UCSD-AML1 (cell line): ENCODE measurements around the gene SH2B3.

Source experiments
- DNase-seq: peaks from one replicate; lab custom pipeline; 2025; ENCODE audit not compliant: unreplicated experiment; lab: John Stamatoyannopoulos, UW

Gene SH2B3

GRCh38 chr12:111408686-111409402 lies 3.1 kb downstream of the SH2B3 start:
- DNase-seq = no peak

- peak; percentile 67 for DNase-seq
These were observed 3.7 kb downstream of the SH2B3 start for GRCh38 chr12:111409403-111409779.

GRCh38 chr12:111409780-111410430 lies 4.2 kb downstream of the SH2B3 start:
- peak; percentile 90 for DNase-seq

DNA sequence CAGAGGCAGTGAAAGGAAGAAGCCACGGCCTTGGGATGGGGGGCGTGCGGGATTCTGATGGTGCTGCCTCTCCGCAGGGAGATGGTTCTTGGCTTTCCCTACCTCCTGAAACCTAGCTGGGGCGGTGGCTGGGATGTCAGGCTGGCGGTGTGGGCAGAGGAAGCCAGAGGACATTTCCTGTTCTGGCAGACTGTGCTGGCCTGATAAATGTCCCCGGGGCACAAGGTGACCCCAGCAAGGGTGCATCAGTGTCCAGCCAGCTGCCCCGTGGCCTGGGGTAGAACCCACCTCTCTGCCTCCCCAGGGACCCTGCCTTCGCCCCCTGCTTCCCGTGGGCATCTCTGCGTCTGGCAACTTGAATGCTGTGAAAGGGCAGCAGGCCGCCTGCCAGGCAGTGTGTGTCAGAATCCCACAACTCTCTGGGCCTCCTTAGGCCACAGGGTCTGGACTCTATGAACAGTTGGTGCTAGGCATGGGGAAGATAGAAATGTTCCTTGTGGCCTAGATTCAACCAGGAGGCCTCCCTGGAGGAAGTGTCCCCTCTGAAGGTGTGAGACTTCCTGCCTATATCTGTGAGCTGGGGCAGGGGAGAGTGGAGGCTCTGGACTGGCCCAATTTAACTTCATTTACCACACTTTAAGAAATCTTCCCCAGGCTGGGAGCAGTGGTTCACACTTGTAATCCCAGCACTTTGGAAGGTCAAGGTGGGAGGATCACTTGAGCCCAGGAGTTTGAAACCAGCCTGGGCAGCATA lies 4.9 kb downstream of the SH2B3 start:
- DNase-seq = no peak

DNA sequence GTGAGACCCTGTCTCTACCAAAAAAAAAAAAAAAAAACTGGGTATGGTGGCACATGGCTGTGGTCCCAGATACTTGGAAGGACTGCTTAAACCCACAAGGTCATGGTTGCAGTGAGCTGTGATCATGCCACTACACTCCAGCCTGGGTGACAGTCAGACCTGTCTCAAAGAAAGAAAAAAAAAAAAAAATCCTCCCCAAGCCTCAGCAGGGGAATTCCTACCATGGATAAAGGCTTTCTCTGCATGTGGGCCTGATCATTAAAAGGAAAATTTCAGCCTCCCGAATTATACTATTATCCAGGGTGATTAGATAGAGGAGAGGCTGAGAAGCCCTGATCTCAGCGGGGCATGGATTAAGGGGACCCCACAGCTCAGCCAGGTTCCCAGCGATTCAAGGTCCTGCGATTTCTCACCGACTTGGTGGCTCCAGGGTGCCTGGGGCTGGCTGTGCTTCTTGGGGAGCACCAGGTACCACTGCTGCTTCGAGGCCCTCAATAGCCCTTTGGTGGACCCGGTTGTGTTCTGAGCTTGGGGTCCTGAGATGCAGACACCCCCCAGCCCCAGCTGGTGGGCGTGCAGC lies 5.6 kb downstream of the SH2B3 start:
- DNase-seq = no peak

DNA sequence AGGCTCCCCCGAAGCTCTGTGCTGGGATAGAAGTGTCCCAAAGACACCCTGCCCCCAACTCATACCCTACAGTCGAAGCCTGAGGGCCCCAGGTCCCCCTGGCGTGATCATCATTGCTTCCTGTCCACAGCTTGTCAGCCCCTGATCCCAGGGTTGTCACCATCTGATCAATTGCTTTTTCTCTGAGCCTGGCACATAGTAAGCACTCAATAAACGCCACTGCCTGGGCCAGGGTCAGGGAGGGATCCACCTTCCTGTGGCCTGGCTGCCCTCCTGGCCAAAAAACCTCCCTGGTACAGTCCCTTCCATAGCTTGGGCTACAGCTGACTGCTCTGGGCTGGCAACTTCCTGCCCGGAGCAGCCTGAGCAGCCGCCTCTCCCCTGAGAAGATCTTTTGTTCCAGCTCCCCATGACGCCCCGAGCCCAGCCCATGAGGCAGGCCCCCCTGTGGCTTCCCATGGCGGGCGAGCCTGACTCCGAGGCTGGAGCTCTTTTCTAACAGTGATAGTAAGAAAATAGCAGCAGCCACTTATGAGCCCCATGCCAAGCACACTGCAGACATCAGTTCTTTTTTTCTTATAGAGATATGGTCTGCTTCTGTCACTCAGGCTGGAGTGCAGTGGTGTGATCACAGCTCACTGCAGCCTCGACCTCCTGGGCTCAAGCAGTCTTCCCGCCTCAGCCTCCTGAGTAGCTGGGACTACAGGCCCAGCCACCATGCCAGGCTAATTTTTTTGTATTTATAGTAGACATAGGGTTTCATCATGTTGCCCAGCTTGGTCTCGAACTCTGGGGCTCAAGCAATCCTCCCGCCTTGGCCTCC lies 6.5 kb downstream of the SH2B3 start:
- DNase-seq = peak; percentile 34

DNA sequence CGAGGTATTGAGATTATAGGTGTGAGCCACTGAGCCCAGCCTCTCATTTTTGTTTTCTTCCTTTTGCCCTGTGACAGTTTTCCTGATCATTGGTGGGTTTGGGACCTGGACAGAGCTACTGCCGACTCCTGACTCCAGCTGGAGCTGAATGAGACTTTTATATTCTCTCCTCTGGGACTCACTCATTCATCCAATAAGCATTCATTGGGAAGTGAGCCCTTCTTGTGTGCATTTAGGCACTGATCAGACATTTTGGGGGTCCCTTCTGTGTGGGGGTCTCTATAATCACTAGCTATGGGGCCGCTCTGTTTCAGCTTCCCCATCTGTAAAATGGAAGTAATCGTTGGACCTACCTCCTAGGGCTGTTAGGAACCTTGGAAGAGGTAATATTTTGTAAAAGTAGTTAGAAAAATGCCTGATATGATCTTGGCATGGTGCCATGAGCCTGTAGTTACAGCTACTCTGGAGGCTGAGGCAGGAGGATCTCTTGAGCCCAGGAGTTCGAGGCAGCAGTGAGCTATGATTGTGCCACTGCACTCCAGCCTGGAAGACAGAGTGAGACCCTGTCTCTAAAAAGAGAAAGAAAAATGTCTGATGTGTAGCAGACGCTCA lies 7.2 kb downstream of the SH2B3 start:
- DNase-seq = no peak

DNA sequence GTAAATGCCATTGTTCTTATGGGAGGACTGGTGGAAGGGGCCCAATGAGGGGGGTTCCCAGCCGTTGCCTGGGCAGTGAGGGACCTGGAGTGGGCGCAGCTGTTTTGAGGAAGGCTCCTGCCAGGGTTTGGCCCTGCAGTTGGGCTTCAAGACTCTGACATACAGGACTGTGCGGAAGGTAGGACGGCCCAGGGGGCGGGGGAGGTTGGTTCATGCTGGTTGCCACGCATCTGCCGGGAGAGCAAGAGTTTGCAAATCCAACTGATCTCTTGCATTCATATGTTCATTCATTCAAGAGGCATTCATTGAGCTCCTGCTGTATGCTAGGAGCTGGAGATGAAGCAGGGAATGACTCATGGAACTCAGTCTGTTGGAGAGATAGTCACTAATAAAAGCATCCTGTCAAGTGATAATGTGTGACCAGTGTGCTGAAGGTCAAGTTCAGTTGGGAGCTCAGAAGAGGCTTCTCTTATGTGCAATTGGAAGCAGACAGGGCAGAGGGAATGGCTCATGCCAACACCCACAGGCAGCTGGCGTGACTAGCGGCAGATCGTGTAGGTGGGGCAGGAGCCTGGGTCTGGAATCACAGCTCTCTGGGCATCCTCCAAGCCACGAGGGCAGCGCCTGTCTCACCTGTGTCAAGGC lies 7.8 kb downstream of the SH2B3 start:
- DNase-seq = no peak

GRCh38 chr12:111414711-111415252 lies 9.1 kb downstream of the SH2B3 start:
- no peak for DNase-seq

DNA sequence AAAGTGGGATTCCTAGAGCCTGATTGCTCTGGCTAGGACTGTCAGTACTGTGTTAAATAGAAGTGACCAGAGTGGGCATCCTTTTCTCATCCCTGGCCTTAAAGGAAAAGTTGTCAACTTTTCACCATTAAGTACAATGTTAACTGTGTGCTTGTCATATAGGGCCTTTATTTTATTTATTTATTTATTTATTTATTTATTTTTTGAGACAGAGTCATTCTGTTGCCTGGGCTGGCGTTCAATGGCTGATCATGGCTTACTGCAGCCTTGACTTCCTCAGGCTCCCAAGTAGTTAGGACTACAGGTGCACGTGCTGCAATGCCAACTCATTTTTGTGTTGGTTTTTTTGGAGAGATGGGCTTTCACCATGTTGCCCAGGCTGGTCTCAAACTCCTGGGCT lies 11.6 kb downstream of the SH2B3 start:
- no peak for DNase-seq

GRCh38 chr12:111417784-111418593 lies 12.3 kb downstream of the SH2B3 start:
- no peak for DNase-seq

- no peak for DNase-seq
These were observed 12.8 kb downstream of the SH2B3 start for GRCh38 chr12:111418594-111418880.

GRCh38 chr12:111419784-111420183 lies 14.1 kb downstream of the SH2B3 start:
- DNase-seq = no peak

DNA sequence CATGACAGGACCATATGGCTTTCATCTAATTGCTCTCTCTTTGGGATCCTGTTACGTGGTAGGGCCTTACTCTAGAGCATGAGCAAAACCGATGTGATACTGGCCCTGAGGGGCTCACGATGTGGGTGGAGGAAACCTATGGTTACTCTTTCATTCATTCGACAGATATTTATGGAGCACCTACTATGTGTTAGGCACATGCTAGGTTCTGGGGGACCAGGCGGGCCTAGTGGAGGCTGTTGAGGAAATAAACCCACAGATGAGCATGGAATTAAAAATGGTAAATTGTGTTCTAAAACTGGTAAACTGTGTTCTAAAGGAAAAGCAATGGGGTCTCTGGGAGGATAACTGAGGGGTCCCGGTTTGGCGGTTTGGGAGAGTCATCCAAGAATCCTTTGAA lies 14.8 kb downstream of the SH2B3 start:
- no peak for DNase-seq

DNA sequence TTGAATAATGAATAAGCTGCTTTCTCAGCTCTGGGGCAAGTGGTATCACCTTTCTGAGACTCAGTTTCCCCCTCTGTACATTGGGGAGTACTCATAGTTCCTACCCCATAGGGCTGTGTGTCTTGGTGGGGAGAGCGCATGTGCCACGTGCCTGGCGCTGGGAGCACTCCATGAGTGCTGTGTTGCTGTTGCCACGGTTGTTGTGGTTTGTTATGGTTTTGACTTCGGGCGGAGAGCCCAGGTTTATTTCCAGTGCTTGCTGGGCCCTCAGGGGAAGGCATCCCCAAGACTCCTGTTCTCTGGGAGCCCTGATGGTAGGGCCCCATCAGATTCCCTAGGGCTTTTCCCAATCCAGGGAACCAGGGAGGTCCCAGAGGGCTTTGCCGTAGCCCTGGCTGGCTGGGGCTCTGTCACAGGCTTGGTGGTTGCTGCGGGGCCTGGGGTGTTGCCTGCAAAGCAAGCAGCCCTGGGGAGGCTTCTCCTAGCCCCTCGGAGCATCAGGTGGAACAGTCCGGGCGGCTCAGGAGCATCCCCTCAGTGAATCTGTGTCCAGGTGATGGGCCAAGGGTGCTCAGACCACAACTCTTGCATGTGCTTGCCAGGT lies 18.6 kb downstream of the SH2B3 start:
- DNase-seq = no peak

GRCh38 chr12:111424793-111425251 lies 19.1 kb downstream of the SH2B3 start:
- peak; percentile 36 for DNase-seq

GRCh38 chr12:111425655-111426054 lies 19.9 kb downstream of the SH2B3 start:
- no peak for DNase-seq

- DNase-seq = no peak
These were observed 20.8 kb downstream of the SH2B3 start for GRCh38 chr12:111426344-111427185.
